K562 treated with DMSO at 1 percent for 24 hours (cell line): ENCODE measurements around the gene AFG3L2. TPM values are rescaled to one million over a fixed set of nuclear protein-coding genes. Genes with fewer than 3 reads are reported as not detected.

Experiments
- total RNA-seq: library from RNA; unstranded; fragments of 300-600 nt; gene quantifications from 2 replicates; pipeline ENCODE4 v1.2.3, GENCODE V29; 2022; ENCODE audit warnings: low read depth; ENCODE audit not compliant: insufficient read depth

Gene AFG3L2
- total RNA-seq = 46.9 and 49.4 TPM in 2 replicates

DNA sequence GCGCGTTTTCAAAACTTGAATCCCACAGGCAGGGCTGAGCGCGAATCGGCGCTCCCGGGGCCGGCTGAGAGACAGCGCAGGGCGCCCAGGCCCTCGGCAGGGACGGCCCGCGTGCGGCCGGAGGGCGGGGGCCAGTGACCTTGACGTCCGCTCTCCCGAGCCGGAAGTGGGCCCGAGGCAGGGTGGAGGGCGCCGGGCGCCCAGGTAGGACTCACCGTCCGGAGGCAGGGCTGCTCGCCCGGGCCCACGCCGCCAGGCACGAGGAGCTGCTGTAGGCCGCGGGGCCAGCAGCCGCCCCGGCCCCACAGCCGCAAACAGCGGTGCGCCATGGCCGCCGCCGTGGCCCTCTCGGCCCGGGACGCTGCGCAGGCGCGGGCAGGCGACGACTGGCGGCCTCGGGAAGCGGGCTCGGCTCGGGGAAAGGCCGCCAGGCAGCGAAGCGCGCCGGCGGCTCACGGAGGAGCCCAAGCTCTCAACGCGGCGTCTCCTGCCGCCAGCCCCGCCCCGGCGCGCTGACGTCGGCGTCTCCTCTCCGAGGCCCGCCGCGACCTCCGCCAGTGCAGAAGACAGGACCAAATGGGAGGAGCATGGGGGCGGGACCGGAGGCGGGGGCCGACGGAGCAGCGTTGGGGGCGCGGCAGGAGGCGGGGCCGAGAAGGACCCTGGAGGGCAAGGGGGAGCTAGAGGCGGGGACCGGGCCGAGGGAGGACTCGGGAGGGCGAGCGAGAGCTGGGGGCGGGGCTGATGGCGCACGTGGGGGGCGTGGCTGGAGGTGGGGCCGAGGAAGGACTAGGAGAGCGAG is at the start of gene AFG3L2:
AFG3L2 (minus strand) TSS at position 474 of the 802 bp plus-strand sequence; CDS start at position 329, 145 bp downstream.

DNA sequence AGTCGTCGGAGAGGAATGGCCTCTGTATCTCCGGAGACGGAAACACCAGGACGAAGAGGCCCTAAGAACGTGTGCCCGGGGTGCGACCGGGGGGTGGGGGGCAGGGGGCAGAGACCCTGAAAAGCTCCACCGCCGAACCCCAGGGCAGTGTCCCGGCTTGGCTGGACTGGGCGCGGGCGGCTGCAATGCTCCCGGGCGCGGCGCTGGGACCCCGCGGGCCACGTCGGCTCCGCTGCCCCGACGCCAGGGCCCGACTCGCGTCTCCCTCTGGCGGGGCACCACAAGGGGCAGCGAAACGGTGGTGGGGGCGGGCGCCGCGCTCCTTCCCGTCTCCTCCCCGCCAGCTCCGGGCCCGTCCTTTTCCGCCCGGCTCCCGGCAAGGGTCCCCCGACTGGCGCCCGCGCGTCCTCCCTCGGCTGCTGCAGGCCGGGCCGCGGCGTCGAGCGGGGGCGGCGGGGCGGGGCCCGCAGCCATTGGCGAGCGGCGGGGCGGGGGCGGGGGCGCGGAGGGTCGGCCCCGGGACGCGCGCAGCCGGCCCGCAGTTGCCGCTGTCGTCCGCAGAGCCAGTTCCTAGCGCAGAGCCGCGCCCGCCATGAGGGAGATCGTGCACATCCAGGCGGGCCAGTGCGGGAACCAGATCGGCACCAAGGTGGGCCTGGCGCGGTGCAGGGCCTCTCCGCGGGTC is 69.2 kb downstream of the AFG3L2 start, which contains the start of gene TUBB6:
TUBB6 (plus strand) TSS at position 541 of the 685 bp plus-strand sequence; CDS start at position 593, 52 bp downstream.

Other genes with a start within 250 kb of the AFG3L2 start
- gene CIDEA, start 122.9 kb downstream of the AFG3L2 start, total RNA-seq = not detected in 2 replicates
- gene TUBB6, start 69.0 kb downstream of the AFG3L2 start, total RNA-seq = 239 and 243 TPM in 2 replicates
- gene PRELID3A, start 30.7 kb upstream of the AFG3L2 start, total RNA-seq = 2.6 and 4.3 TPM in 2 replicates